ENCODE measurements around the gene IRAK2.

GRCh38 chr3:10238345-10239183 lies 73.8 kb downstream of the IRAK2 start:
- TF ChIP-seq, protein P1, sequence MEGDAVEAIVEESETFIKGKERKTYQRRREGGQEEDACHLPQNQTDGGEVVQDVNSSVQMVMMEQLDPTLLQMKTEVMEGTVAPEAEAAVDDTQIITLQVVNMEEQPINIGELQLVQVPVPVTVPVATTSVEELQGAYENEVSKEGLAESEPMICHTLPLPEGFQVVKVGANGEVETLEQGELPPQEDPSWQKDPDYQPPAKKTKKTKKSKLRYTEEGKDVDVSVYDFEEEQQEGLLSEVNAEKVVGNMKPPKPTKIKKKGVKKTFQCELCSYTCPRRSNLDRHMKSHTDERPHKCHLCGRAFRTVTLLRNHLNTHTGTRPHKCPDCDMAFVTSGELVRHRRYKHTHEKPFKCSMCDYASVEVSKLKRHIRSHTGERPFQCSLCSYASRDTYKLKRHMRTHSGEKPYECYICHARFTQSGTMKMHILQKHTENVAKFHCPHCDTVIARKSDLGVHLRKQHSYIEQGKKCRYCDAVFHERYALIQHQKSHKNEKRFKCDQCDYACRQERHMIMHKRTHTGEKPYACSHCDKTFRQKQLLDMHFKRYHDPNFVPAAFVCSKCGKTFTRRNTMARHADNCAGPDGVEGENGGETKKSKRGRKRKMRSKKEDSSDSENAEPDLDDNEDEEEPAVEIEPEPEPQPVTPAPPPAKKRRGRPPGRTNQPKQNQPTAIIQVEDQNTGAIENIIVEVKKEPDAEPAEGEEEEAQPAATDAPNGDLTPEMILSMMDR (conservative IDR thresholded peaks at IDR 0.05 in 1 of 2, IDR thresholded peaks at IDR 0.05 in 1 of 2; ENCODE audit: low read depth in 1 of 2, low read length in 2 of 2), result no peak
- no peak for TF ChIP-seq EZH2 (IDR thresholded peaks at IDR 0.05; ENCODE audit: low read length, missing control alignments)

All from fibroblast of lung (primary cell).